Measurements from ENCODE around the gene ELOVL6.
A peak's percentile ranks its signal among the peaks of the same experiment; 100 is the strongest.
"Not testable (repeated sequence)": the region's sequence is repeated elsewhere in the genome, so short reads cannot be mapped to it uniquely, and the experiment has no call there.

The ELOVL6 gene

GRCh38 chr4:110059556-110060191 lies 138.7 kb downstream of the ELOVL6 start:
- no peak for DNase-seq
- intact Hi-C loops (cut with DNase I): no loop called here

DNA sequence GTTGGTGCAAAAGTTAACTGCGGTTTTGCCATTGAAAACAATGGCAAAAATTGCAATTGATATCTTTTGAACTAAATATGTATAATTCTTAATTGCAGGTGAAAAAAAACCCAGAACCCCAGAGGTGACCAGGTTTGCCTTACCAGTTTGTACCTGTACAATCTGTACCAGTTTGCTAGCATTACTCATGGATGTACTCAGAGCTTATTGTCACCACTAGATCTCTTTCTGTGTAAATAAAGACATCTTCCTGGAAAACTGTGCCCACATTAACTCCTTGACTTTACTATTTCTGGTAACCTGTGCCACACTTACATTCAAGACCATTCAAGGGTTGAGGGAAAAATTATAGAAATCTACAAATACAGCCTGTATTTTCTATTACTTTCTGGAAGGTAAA lies 139.7 kb downstream of the ELOVL6 start:
- intact Hi-C loops (cut with DNase I): no loop called here

GRCh38 chr4:110055158-110055768 lies 143.2 kb downstream of the ELOVL6 start:
- DNase-seq: peak in 14 of 42 donors; percentile 5 to 61 (median 30)
- intact Hi-C loops (cut with DNase I): no loop called here

More for the DNA sequence above, 139.7 kb downstream of the ELOVL6 start:
- no peak for DNase-seq

DNA sequence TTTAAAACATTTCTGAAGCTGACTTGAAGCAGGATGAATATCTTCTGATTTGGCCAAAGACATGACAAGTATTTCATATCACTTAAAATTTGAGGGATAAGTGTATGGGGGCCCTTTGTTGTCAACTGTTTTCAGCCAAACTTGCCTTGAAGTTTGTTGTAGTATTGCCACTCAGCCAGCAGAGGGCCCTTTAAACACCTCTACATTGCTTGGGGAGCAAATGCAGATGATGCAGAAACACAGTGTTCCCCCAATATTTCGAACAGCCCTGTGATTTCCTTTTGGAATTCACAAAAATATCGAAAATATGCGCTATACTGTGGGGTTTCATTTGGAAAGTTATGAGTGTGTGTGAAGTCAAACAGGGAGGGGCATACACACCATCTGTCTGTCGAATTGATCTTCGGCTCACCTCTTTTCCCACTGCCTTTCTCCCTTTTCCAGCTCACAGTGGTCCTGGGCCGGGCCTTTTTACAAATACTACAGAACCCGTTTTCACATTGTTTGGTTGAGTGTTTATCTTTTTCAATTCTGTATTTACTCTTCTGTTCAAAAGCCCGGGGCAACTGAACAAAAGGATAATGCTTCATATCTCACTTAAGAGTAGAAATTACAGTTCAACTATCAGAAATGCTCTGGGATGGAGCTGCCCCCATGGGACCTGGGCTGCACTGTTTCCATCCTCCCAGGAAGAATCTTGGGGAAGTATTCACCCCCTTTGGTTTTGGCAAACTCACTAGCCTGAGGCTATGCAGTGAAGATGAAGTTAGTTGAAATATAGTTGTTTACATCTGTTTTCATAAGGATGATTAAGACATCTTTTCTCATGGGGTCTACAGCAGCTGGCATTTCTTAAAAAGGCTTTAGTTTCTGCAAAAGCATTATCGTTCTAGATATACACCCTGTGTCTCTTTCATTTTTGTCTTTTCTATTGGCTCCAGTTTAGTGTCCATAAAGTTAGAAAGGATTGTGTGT lies 148.2 kb downstream of the ELOVL6 start:
- peak in 38 of 42 donors; percentile 26 to 87 (median 68) for DNase-seq
- intact Hi-C loops (cut with DNase I): loop anchor here (5.0 kb wide), 1 partner anchor 147 kb away; the partner anchor contains the start of gene ELOVL6

DNA sequence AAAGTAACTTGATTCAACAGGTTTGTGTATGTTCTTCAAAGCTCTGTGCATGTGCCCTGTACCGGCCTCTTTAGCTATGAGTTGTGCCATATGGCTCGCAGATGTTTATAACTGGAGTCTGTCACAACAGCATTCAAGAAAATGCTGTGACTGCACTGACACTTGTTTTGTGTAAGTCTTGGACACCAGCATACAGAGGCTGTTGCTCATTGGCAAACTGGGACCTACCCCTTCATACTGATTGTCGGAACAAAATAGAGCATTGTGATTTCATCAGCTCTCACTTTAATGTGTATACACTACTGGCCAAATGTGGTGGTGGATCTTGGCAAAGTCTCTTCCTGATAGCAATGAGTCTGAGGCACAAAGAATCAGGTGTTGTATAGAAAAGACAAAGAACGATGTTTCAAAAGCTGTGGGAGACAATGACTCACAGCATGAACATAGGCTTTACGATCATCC lies 151.8 kb downstream of the ELOVL6 start:
- DNase-seq: peak in 5 of 42 donors; percentile 5 to 49 (median 26)
- intact Hi-C loops (cut with DNase I): no loop called here

DNA sequence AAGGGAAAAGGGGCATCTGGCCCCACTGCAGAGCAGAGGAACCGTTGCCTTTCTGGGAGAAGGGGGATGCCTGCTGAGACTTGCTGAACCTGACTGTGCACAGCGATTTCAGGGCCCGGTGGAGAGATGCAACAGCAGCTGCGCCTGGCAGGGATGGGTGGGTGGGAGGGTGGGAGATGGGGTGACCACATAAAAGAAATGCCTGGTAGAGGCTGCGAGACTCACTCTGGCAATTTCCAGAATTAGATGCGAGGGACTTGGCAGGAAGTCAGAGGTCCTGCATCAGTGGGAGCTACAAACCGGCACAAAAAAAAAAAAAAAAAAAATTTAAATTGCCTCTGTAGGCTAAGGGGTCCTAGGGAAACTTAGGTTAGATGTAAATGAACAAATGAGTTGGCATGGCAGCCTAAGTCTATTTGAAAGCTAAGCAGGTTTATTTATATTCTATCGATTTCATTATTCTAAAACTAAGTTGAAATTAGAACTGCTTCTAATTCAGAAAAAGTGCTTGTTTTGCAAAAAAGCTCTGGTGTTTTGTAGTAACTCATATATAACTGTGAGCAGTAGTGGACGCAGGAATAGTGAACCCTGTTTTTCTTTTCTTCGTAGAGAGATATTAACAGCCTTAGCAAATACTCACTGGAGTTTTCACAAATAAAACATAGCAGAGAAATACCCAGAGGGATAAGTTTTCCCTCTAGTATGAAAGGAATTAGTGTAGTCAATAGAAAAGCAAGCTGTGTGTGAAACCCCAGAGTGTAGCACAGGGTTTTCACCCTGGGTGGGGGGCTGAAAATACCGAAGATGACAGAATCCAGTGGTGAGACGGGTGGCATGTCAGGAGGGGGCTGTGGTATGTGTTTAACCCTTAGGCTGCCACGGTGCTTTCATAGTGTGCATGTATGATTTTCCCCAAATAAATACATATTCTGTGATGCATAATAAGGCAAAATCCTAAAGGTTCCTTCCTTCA lies 155.6 kb downstream of the ELOVL6 start:
- intact Hi-C loops (cut with DNase I): no loop called here

GRCh38 chr4:110041735-110042134 lies 156.7 kb downstream of the ELOVL6 start:
- intact Hi-C loops (cut with DNase I): no loop called here
- DNase-seq: no peak

More for the DNA sequence above, 155.6 kb downstream of the ELOVL6 start:
- no peak for DNase-seq

DNA sequence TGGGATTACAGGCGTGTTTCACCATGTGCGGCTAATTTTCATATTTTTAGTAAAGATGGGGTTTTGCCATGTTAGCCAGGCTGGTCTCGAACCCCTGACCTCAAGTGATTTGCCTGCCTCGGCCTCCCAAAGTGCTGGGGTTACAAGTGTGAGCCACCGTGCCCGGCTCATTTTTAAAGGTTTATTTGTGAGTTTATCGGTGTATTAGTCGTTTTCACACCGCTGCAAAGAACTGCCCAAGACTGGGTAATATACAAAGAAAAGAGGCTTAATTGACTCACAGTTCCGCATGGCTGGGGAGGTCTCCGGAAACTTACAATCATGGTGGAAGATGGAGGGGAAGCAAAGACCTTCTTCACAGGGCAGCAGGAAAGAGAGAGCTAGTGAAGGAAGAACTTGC lies 159.3 kb downstream of the ELOVL6 start:
- intact Hi-C loops (cut with DNase I); DNase-seq: not testable (repeated sequence)

DNA sequence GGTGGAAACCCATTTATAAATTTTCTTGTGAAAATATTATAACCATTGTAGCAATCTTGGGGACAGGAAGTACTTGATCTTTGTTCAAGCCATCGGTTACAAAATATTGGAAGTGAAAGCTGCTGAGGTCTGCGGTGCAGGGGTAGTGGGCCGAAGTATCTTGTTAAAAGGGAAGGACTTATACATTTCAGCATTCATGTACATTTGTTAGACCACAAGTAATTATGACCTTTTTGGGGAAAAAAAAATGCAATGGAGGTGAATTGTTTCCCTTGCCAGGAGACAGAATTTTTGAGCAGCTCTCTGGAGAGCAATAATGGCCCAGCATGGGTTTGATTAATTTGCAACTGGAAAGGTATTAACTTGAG lies 164.4 kb downstream of the ELOVL6 start:
- no peak for DNase-seq
- intact Hi-C loops (cut with DNase I): no loop called here

DNA sequence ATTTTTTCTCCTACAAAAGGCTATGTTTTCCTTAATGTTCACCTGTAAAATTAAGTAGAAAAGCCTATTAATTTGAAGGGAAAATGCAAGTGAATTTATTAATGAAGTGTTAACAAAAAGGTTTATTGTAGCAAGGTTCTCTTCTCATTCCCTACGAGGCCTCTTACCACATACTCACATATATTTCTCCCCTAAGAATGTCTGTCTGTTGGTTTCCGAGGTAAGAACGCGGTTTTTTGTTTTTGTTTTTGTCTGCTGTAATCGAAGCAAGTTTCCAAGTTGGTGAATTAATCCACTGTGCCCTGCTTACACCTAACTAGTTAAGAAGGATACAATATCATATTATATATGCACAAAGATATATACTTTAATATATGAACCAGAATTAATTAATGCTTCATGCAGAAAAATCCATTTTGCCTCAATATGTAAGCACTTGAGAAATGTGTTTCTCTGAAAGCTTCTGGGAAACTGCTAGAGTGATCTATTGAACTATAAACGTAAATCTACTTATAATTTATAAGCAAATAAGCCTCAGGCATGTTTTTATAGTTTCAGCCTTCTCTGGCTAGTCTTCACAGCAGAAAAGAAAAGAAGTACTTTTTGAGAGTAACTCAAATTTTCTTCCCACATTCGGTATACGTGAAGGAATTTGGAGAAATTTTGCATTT lies 164.9 kb downstream of the ELOVL6 start:
- no peak for DNase-seq

GRCh38 chr4:110032603-110033002 lies 165.8 kb downstream of the ELOVL6 start:
- intact Hi-C loops (cut with DNase I): no loop called here
- DNase-seq: no peak

More for the DNA sequence above, 164.9 kb downstream of the ELOVL6 start:
- intact Hi-C loops (cut with DNase I): no loop called here

DNA sequence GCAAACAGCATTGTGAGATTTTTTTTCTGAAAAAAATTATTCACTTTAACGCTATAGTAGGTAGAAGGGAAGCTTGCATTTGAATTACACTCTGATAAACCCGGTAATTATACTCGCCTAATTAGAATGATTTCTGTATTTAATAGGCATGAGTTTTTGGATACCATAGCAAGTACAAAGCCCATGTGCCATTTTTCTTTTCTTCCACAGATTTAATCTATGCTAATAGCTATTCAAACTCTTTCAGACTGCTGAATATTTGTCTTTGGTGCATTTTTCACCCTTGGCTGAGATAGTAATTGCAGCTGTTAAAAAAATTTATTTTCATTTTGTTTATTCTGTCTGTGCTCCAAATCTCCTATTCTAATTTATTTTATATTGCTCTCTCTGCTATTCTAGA lies 172.7 kb downstream of the ELOVL6 start:
- intact Hi-C loops (cut with DNase I): no loop called here

GRCh38 chr4:110025056-110025455 lies 173.4 kb downstream of the ELOVL6 start:
- intact Hi-C loops (cut with DNase I): no loop called here
- DNase-seq: no peak

More for the DNA sequence above, 172.7 kb downstream of the ELOVL6 start:
- no peak for DNase-seq

DNA sequence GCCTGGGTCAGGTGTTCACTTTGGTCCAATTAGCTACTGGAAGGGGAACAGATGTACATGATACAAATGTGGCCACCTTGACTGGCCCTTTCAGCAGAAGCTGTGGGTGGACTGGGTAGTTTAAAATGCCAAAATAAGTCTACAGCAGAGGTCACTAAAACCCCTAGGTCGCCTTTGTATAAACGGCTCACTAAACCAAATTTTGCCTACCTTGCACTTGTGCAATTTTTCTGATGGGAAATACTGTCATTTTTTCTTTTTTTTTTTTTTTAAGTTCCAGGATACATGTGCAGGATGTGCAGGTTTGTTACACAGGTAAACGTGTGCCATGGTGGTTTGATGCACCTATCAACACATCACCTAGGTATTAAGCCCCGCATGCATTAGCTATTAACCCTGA lies 176.0 kb downstream of the ELOVL6 start:
- DNase-seq: no peak
- intact Hi-C loops (cut with DNase I): no loop called here

- intact Hi-C loops (cut with DNase I): no loop called here
- DNase-seq: no peak
Observed at GRCh38 chr4:110020646-110021443, 177.6 kb downstream of the ELOVL6 start.

DNA sequence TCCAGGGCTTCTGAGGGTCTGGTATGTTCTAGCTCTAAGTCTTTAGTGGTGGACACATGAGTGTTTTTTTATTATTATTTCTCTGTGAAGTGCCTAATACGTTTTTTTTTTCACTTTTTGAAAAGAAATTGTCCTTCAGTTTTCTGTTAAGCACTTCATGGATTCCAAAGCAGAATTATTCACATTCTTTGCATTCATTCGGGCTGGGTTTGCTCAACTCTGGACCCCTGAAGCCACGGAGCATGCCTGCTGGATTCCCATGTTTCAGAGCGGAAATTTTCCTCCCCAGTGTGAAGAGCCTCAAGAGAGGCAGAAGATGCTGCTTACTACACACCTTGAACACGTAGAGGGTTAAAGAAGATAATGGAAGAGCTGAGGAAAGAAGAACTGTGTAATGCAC lies 178.3 kb downstream of the ELOVL6 start:
- DNase-seq: no peak
- intact Hi-C loops (cut with DNase I): no loop called here

DNA sequence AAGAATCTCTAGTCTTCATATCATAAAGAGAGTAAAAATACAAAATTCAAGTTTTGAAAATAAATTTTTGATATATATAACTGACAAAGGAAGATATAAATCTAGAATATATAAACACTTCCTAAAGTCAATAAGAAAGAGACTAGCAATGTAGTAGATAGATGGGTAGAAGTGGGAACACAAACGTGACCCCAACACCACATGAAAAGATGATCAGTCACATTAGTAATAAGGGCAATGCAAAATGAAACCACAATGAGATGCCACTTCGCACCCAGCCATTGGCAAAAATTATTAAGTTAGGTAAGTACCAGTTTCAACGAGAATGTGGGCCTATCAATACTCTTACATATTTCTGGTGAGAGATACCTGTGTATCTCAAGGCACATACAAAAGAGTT lies 179.3 kb downstream of the ELOVL6 start:
- intact Hi-C loops (cut with DNase I): no loop called here
- DNase-seq: no peak
